ENCODE measurements around the gene TEX52. TPM values are rescaled to one million over a fixed set of nuclear protein-coding genes. Genes with fewer than 3 reads are reported as not detected.

TEX52 gene
- total RNA-seq: not detected in 2 replicates

GRCh38 chr12:2857021-2857431, at the start of gene TEX52:
TSS of gene TEX52 (minus strand) at chr12:2857039. CDS start at chr12:2857026, 13 bp downstream.

GRCh38 chr12:2890388-2891239, 33.8 kb upstream of the TEX52 start, which contains the start of gene TULP3:
TSS of gene TULP3 (plus strand) at chr12:2890891. CDS start at chr12:2890948, 57 bp downstream.

GRCh38 chr12:2877047-2877952, 20.5 kb upstream of the TEX52 start, which contains the start of the genes FOXM1 and RHNO1:
TSS of gene FOXM1 (minus strand) at chr12:2877174. CDS start at chr12:2874478, 2,696 bp downstream.
TSS of gene RHNO1 (plus strand) at chr12:2877223. CDS start at chr12:2885367, 8,144 bp downstream.

GRCh38 chr12:2834581-2835491, 22.0 kb downstream of the TEX52 start, which contains the start of gene NRIP2:
TSS of gene NRIP2 (minus strand) at chr12:2835035. CDS start at chr12:2834983, 52 bp downstream.

GRCh38 chr12:2812290-2813213, 44.3 kb downstream of the TEX52 start, which contains the start of gene ITFG2:
TSS of gene ITFG2 (plus strand) at chr12:2812668. CDS start at chr12:2812761, 93 bp downstream.

Other genes with a start within 250 kb of the TEX52 start
- 45.9 and 49.6 TPM in 2 replicates for gene FKBP4, start 62.1 kb downstream of the TEX52 start, total RNA-seq
- gene ITFG2, start 44.4 kb downstream of the TEX52 start, total RNA-seq: 15.0 and 18.2 TPM in 2 replicates
- gene NRIP2, start 22.0 kb downstream of the TEX52 start, total RNA-seq: not detected in 2 replicates
- 66.9 and 71.1 TPM in 2 replicates for gene FOXM1, start 20.1 kb upstream of the TEX52 start, total RNA-seq
- gene RHNO1, start 20.2 kb upstream of the TEX52 start, total RNA-seq: 43.3 and 44.2 TPM in 2 replicates
- 30.8 and 32.1 TPM in 2 replicates for gene TULP3, start 33.9 kb upstream of the TEX52 start, total RNA-seq
- 30.4 and 35.1 TPM in 2 replicates for gene TEAD4, start 102.4 kb upstream of the TEX52 start, total RNA-seq
- gene TSPAN9, start 220.3 kb upstream of the TEX52 start, total RNA-seq: 15.8 and 17.0 TPM in 2 replicates

Data from bronchus fibroblast of lung (primary cell).